NCI-H1105 (cell line): ENCODE data around the gene DDX60.

Source experiments
- DNase-seq: peaks from one replicate; lab custom pipeline; 2025; lab: John Stamatoyannopoulos, UW

DDX60 gene

DNA sequence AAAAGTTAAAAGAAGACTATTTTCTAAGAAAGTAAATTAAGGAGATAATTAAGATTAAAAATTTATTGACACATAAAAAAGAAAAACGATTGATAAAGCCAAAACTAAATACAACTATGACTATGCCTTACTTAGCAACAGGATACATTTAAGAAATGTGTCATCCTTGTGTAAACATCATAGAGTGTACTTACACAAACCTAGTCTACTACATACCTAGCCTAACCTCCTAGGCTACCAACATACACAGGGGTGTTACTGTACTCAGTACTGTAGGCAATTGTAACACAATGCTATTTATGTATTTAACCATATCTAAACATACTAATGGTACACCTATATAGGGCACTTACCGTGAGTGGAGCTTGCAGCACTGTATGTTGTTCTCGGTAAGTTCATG, 117.9 kb downstream of the DDX60 start:
- DNase-seq, result no peak

GRCh38 chr4:168199260-168199957, 119.1 kb downstream of the DDX60 start:
- DNase-seq, result no peak

DNA sequence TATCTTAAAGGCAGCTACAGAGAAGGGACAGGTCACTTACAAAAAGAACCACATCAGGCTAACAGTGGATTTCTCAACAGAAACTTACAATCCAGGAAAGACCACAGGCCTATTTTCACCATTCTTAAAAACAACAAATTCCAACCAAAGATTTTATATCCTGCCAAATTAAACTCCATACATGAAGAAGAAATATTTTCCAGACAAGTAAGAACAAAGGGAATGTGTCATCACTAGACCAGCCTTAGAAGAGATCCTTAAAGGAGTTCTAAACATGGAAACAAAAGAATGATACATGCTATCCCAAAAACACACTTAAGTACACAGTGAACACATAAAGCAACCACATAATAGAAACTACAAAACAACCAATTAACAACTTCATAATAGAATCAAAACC, 120.6 kb downstream of the DDX60 start:
- DNase-seq, result no peak

DNA sequence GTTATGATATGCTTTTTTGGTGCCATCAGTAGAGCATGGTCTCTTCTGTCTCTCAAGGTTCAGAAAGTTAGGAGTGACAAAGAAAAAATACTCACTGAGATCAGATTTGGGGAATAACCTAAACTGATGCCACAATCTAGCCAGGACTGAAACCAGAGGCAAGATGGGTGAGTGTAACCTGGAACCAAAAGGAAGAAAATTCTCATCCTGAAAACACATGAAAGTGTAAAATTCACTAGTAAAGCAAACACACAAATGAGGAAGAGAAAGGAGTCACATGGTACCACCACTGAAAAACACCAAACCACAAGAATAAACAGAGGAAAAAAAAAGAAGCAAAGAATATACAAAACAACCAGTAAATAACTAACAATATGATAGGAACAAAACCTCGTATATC, 129.8 kb downstream of the DDX60 start:
- no peak for DNase-seq

- DNase-seq, result peak; percentile 5
Observed at GRCh38 chr4:168183717-168184571, 134.6 kb downstream of the DDX60 start.

- no peak for DNase-seq
Observed at GRCh38 chr4:168177546-168178149, 140.9 kb downstream of the DDX60 start.

DNA sequence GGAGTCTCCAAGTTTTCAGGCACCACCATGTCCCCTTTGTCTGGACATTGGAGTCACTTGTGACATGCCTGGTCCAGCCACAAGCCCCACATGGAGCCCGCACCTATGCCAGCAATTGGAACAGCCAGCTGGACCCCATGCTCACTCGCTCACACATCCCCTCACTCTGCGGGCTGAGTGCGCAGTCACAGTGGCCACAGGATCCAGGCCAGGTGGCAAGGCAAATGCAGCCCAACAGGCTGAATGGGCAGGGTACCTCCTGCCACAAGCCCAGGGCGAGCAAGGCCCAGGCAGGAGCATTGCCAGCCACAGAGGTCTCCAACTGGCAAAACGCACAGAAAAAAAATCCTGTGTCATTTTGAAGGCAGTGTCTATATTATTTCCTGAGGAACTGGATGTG, 144.2 kb downstream of the DDX60 start:
- no peak for DNase-seq

- no peak for DNase-seq
Observed at GRCh38 chr4:168167714-168168284, 150.8 kb downstream of the DDX60 start.
